Mammary epithelial cell (primary cell): Measurements from ENCODE around the gene PPP1R14B.

Source experiments
- EZH2 ChIP-seq: IDR thresholded peaks from 2 replicates; pipeline ENCODE4 v1.6.1; 2012; ENCODE audit warnings: low read length, inconsistent platforms, borderline replicate concordance
- TF ChIP-seq, protein P1 (sequence below), 2 donors: IDR thresholded peaks in 1 of 2; conservative IDR thresholded peaks in 1 of 2; 2 replicates each; pipeline ENCODE4 v1.5.1; 2011 to 2012; ENCODE audit warnings: inconsistent platforms in 2 of 2, low read length in 2 of 2, mild to moderate bottlenecking in 2 of 2, control low read depth in 1 of 2, low read depth in 1 of 2; ENCODE audit not compliant: insufficient read depth in 1 of 2; ENCODE audit errors: extremely low read depth in 1 of 2

DNA sequence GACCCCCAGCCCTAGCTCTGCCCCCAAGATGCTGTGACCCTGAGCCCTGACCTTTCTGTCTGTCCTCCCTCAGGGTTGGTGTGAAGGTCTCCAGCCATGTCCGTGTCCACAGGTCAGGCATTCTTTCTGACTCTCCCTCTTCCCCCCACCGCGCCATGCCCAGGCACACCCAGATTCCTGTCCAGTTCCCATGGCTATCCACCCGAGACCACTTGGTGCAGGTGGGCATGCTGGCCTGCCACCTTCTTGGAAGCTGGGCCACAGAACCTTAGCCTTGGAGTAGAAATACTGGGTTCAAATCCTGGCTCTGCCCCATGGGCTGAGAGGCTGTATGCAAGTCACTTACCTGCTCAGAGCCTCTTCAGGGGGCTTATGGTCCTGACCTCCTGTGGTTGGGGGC is 2.3 kb upstream of the PPP1R14B start:
- TF ChIP-seq EZH2 = no peak
- TF ChIP-seq, protein P1, sequence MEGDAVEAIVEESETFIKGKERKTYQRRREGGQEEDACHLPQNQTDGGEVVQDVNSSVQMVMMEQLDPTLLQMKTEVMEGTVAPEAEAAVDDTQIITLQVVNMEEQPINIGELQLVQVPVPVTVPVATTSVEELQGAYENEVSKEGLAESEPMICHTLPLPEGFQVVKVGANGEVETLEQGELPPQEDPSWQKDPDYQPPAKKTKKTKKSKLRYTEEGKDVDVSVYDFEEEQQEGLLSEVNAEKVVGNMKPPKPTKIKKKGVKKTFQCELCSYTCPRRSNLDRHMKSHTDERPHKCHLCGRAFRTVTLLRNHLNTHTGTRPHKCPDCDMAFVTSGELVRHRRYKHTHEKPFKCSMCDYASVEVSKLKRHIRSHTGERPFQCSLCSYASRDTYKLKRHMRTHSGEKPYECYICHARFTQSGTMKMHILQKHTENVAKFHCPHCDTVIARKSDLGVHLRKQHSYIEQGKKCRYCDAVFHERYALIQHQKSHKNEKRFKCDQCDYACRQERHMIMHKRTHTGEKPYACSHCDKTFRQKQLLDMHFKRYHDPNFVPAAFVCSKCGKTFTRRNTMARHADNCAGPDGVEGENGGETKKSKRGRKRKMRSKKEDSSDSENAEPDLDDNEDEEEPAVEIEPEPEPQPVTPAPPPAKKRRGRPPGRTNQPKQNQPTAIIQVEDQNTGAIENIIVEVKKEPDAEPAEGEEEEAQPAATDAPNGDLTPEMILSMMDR (conservative IDR thresholded peaks at IDR 0.05 in 1 of 2, IDR thresholded peaks at IDR 0.05 in 1 of 2; ENCODE audit: extremely low read depth in 1 of 2, insufficient read depth in 1 of 2, low read depth in 1 of 2, low read length in 2 of 2) = no peak
